Posterior cingulate gyrus (tissue), 11 donors: ENCODE measurements around the gene MICALL1.
"Not testable (repeated sequence)": the region's sequence is repeated elsewhere in the genome, so short reads cannot be mapped to it uniquely, and the experiment has no call there.

Experiments
- DNase-seq, 10 donors: peaks; one replicate each; pipeline versions ENCODE4 v3.0.0 to v3.0.0-alpha.2; 2020 to 2021; ENCODE audit warnings: mixed read lengths in 3 of 10
- intact Hi-C: fragments of 100-400 bp; cut with DNase I; formaldehyde crosslinking; loops from one replicate; pipeline ENCODE4 v1.15.1; 2023

MICALL1 gene

GRCh38 chr22:37975153-37975552, 69.1 kb downstream of the MICALL1 start:
- intact Hi-C loops, result no loop called here
- DNase-seq, result no peak

- intact Hi-C loops, DNase-seq: not testable (repeated sequence)
Measured at GRCh38 chr22:37976022-37976421, 69.9 kb downstream of the MICALL1 start.

GRCh38 chr22:37976547-37976946, 70.5 kb downstream of the MICALL1 start:
- intact Hi-C loops, result no loop called here
- DNase-seq, result no peak

- peak in 3 of 10 donors; percentile 63 to 93 (median 86) for DNase-seq
- intact Hi-C loops, result loop anchor here (5.0 kb wide), 1 partner anchor 53 kb away; no protein-coding TSS in a partner anchor
Measured at GRCh38 chr22:37979782-37980181, 73.7 kb downstream of the MICALL1 start.

GRCh38 chr22:37981282-37982011, 75.3 kb downstream of the MICALL1 start:
- DNase-seq, result no peak
- intact Hi-C loops, result loop anchor here (5.0 kb wide), 1 partner anchor 51 kb away; no protein-coding TSS in a partner anchor

- DNase-seq, result no peak
- intact Hi-C loops, result loop anchor here (5.0 kb wide), 1 partner anchor 50 kb away; no protein-coding TSS in a partner anchor
Measured at GRCh38 chr22:37982151-37982785, 76.2 kb downstream of the MICALL1 start.

GRCh38 chr22:37982938-37983859, 77.1 kb downstream of the MICALL1 start:
- intact Hi-C loops, result loop anchor here (5.0 kb wide), 1 partner anchor 49 kb away; no protein-coding TSS in a partner anchor
- DNase-seq, result peak in 2 of 10 donors; percentile 65 to 68

GRCh38 chr22:37983860-37984791, 78.0 kb downstream of the MICALL1 start, which contains the start of gene SOX10:
Gene SOX10 (minus strand): TSS chr22:37984555. CDS start chr22:37983784, 771 bp downstream.
- DNase-seq, result peak in 9 of 10 donors; percentile 48 to 96 (median 73)
- intact Hi-C loops, result loop anchor here (5.0 kb wide), 1 partner anchor 48 kb away; no protein-coding TSS in a partner anchor

- DNase-seq, result no peak
- intact Hi-C loops, result no loop called here
Measured at GRCh38 chr22:37985050-37985585, 79.0 kb downstream of the MICALL1 start.

- peak in 9 of 10 donors; percentile 54 to 96 (median 74) for DNase-seq
- intact Hi-C loops, result no loop called here
Measured at GRCh38 chr22:37985751-37986281, 79.7 kb downstream of the MICALL1 start.

- intact Hi-C loops, result no loop called here
- peak in 1 of 10 donors; percentile 83 for DNase-seq
Measured at GRCh38 chr22:37986371-37986770, 80.3 kb downstream of the MICALL1 start.

GRCh38 chr22:37989146-37990045, 83.3 kb downstream of the MICALL1 start:
- intact Hi-C loops, result no loop called here
- DNase-seq, result peak in 2 of 10 donors; percentile 56 to 80

- intact Hi-C loops, result no loop called here
- peak in 1 of 10 donors; percentile 66 for DNase-seq
Measured at GRCh38 chr22:37990301-37990700, 84.2 kb downstream of the MICALL1 start.

GRCh38 chr22:37990862-37991261, 84.8 kb downstream of the MICALL1 start:
- intact Hi-C loops, result no loop called here
- DNase-seq, result no peak

GRCh38 chr22:37991731-37992442, 85.8 kb downstream of the MICALL1 start:
- no peak for DNase-seq
- intact Hi-C loops, result no loop called here
